Vagina (tissue), 2 donors: Measurements from ENCODE around the gene POLR3GL. TPM values are rescaled to one million over a fixed set of nuclear protein-coding genes. Genes with fewer than 3 reads are reported as not detected.
A peak's percentile ranks its signal among the peaks of the same experiment; 100 is the strongest.

ENCODE experiments used
- DNase-seq, 2 donors: peaks; one replicate each; pipeline ENCODE4 v3.0.0-alpha.2; 2017; ENCODE audit errors: extremely low spot score in 2 of 2
- H3K27ac ChIP-seq: fragments of 200-600 bp; sonication (generic); one replicate; pipeline ENCODE4 v1.5.1; 2019
- H3K27me3 ChIP-seq: fragments of 200-600 bp; sonication (generic); one replicate; pipeline ENCODE4 v1.5.1; 2019
- H3K36me3 ChIP-seq, 2 donors: fragments of 200-600 bp; sonication (generic); one replicate each; pipeline ENCODE4 v1.5.1; 2017 to 2019
- H3K4me1 ChIP-seq: fragments of 200-600 bp; sonication (generic); one replicate; pipeline ENCODE4 v1.5.1; 2019
- H3K4me3 ChIP-seq, 2 donors: fragments of 200-600 bp; sonication (generic); 1 replicate in 1 of 2; 2 replicates in 1 of 2; pipeline ENCODE4 v1.5.1; 2016 to 2019
- H3K9me3 ChIP-seq: fragments of 200-600 bp; sonication (generic); one replicate; pipeline ENCODE4 v1.5.1; 2019
- POLR2A ChIP-seq, 2 donors: fragments of 450-650 bp; IDR thresholded peaks; one replicate each; pipeline ENCODE4 v1.6.1; 2017; ENCODE audit warnings: antibody characterized with exemption in 2 of 2, mild to moderate bottlenecking in 2 of 2, moderate library complexity in 2 of 2
- POLR2AphosphoS5 ChIP-seq, 2 donors: sonication (generic); formaldehyde crosslinking; IDR thresholded peaks; one replicate each; pipeline ENCODE4 v1.9.0; 2017; ENCODE audit warnings: antibody characterized with exemption in 2 of 2, mild to moderate bottlenecking in 2 of 2, low read depth in 1 of 2; ENCODE audit not compliant: insufficient read depth in 1 of 2
- intact Hi-C: fragments of 100-400 bp; cut with DNase I; formaldehyde crosslinking; loops from one replicate; pipeline ENCODE4 v1.15.1; 2023
- total RNA-seq: library from RNA; depleted of rRNA; stranded (reverse); fragments of >200 nt; gene quantifications from one replicate; pipeline ENCODE4 v1.2.3, GENCODE V29; 2016
- TF ChIP-seq, protein P1 (sequence below), 3 experiments: fragments of 450-650 bp in 2 of 3; fragments of 200-600 bp in 1 of 3; sonication (generic) in 1 of 3; IDR thresholded peaks; one replicate each; pipeline ENCODE4 v1.5.1; 2017 to 2019; ENCODE audit warnings: antibody characterized with exemption in 3 of 3, mild to moderate bottlenecking in 2 of 3, moderate library complexity in 2 of 3

POLR3GL gene
- total RNA-seq, 1 donor from 2014 or later: 15.0 TPM

DNA sequence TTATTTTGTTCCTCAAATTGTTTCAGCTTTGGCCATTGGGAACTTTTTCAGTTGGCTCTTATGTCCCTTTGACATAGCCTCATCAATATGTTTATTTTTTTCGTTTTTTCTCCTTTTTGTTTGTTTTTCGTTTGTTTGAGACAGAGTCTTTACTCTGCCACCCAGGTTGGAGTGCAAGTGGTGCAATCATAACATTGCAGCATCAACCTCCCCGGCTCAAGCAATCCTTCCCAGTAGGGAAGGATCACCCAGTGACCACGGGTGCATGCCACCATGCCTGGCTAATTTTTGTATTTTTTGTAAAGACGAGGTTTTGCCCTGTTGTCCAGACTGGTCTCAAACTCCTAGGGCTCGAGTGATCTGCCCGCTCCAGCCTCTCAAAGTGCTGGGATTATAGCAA, 8.1 kb downstream of the POLR3GL start:
- Histone ChIP-seq H3K27ac (no peak overlapping the region), H3K36me3 (no peaks in the 10 kb centered on the region), H3K4me3 (no peak overlapping the region), H3K27me3 (no peaks in the 10 kb centered on the region), H3K4me1 (peaks cover 5% of the 10 kb centered on the region), H3K9me3 (no peaks in the 10 kb centered on the region)
- DNase-seq: no peak
- TF ChIP-seq POLR2AphosphoS5 (IDR thresholded peaks at IDR 0.05; ENCODE audit: insufficient read depth in 1 of 2, low read depth in 1 of 2) (no peak), POLR2A (IDR thresholded peaks at IDR 0.05) (no peak)
- TF ChIP-seq, protein P1, sequence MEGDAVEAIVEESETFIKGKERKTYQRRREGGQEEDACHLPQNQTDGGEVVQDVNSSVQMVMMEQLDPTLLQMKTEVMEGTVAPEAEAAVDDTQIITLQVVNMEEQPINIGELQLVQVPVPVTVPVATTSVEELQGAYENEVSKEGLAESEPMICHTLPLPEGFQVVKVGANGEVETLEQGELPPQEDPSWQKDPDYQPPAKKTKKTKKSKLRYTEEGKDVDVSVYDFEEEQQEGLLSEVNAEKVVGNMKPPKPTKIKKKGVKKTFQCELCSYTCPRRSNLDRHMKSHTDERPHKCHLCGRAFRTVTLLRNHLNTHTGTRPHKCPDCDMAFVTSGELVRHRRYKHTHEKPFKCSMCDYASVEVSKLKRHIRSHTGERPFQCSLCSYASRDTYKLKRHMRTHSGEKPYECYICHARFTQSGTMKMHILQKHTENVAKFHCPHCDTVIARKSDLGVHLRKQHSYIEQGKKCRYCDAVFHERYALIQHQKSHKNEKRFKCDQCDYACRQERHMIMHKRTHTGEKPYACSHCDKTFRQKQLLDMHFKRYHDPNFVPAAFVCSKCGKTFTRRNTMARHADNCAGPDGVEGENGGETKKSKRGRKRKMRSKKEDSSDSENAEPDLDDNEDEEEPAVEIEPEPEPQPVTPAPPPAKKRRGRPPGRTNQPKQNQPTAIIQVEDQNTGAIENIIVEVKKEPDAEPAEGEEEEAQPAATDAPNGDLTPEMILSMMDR (IDR thresholded peaks at IDR 0.05): no peak
- intact Hi-C loops: no loop called here

DNA sequence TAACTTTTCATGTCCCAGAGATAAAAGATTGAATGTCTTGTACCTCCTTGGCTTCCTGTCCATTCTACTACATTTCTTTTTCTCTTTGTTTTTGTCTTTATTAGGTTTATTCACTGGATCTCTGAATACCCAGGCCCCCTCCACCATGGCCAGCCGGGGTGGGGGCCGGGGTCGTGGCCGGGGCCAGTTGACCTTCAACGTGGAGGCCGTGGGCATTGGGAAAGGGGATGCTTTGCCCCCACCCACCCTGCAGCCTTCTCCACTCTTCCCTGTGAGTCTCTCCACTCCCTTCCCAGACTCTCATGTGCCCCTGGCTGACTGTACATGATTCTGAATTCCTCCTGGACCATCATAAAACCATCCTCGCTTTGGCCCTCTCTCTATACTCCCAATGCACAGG, 10.2 kb downstream of the POLR3GL start:
- Histone ChIP-seq H3K27ac (no peak overlapping the region), H3K27me3 (no peaks in the 10 kb centered on the region), H3K36me3 (no peaks in the 10 kb centered on the region), H3K4me3 (no peak overlapping the region), H3K9me3 (no peaks in the 10 kb centered on the region), H3K4me1 (peaks cover 24% of the 10 kb centered on the region)
- intact Hi-C loops: loop anchor here (1.0 kb wide), 1 partner anchor 36 kb away; no protein-coding TSS in a partner anchor
- no peak for DNase-seq
- TF ChIP-seq POLR2AphosphoS5 (IDR thresholded peaks at IDR 0.05; ENCODE audit: insufficient read depth in 1 of 2, low read depth in 1 of 2) (no peak), POLR2A (IDR thresholded peaks at IDR 0.05) (no peak)
- TF ChIP-seq, protein P1 (IDR thresholded peaks at IDR 0.05): no peak

DNA sequence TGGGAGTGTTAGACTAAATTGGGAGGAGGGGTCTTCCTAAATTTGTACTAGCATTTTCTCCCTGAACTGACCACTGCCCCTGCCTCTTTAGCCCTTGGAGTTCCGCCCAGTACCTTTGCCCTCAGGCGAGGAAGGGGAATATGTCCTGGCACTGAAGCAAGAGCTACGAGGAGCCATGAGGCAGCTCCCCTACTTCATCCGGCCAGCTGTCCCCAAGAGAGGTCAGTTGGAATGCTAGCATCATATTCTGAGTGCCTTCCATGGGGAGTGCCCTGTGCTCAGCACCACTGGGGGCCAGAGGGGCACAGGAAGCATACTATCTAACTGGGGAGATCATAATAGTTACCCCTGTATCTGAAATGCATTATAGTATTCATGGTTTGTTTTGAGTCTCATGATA, 10.7 kb downstream of the POLR3GL start:
- TF ChIP-seq POLR2A (IDR thresholded peaks at IDR 0.05) (no peak), POLR2AphosphoS5 (IDR thresholded peaks at IDR 0.05; ENCODE audit: insufficient read depth in 1 of 2, low read depth in 1 of 2) (no peak)
- TF ChIP-seq, protein P1 (IDR thresholded peaks at IDR 0.05): no peak
- Histone ChIP-seq H3K4me3 (no peak overlapping the region), H3K27ac (no peak overlapping the region), H3K27me3 (no peaks in the 10 kb centered on the region), H3K9me3 (no peaks in the 10 kb centered on the region), H3K4me1 (peaks cover 29% of the 10 kb centered on the region), H3K36me3 (no peaks in the 10 kb centered on the region)
- DNase-seq: peak in 1 of 2 donors; percentile 86
- intact Hi-C loops: no loop called here

DNA sequence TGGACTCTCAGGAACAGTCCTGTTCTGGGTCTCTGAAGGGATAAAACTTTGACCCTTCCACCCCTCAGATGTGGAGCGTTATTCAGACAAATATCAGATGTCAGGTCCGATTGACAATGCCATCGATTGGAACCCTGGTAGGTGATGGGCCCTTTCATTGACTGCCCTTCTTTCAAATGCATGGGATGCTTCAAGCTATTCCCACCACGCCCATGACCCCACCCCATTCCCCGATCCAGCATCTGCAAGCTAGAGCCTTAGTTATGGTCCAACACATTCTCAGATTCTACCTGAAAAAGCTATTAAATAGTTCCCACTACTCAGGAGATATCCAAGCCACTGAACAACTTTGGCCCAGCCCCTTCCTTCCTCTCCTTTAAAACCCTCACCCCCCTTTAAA, 12.5 kb downstream of the POLR3GL start:
- Histone ChIP-seq H3K9me3 (no peaks in the 10 kb centered on the region), H3K4me1 (peaks cover 41% of the 10 kb centered on the region), H3K27me3 (no peaks in the 10 kb centered on the region), H3K27ac (peak overlapping the region; percentile 95), H3K36me3 (no peaks in the 10 kb centered on the region), H3K4me3 (no peak overlapping the region)
- TF ChIP-seq POLR2AphosphoS5 (IDR thresholded peaks at IDR 0.05; ENCODE audit: insufficient read depth in 1 of 2, low read depth in 1 of 2): no peak
- no peak for TF ChIP-seq POLR2A (IDR thresholded peaks at IDR 0.05)
- TF ChIP-seq, protein P1 (IDR thresholded peaks at IDR 0.05): no peak
- peak in 1 of 2 donors; percentile 87 for DNase-seq
- intact Hi-C loops: no loop called here
